Stimulated activated CD8-positive, alpha-beta memory T cell treated with anti-CD3 and anti-CD28 coated beads, Interleukin-2, amount 100 ng/mL, for 48 hours (primary cell): ENCODE results near the gene TDRD10.
"Not testable (repeated sequence)": the region's sequence is repeated elsewhere in the genome, so short reads cannot be mapped to it uniquely, and the experiment has no call there.

ENCODE experiments used
- DNase-seq, 2 donors: peaks; one replicate each; pipeline ENCODE4 v3.0.0-alpha.2; 2020; ENCODE audit warnings: low read depth in 2 of 2

Gene TDRD10

DNA sequence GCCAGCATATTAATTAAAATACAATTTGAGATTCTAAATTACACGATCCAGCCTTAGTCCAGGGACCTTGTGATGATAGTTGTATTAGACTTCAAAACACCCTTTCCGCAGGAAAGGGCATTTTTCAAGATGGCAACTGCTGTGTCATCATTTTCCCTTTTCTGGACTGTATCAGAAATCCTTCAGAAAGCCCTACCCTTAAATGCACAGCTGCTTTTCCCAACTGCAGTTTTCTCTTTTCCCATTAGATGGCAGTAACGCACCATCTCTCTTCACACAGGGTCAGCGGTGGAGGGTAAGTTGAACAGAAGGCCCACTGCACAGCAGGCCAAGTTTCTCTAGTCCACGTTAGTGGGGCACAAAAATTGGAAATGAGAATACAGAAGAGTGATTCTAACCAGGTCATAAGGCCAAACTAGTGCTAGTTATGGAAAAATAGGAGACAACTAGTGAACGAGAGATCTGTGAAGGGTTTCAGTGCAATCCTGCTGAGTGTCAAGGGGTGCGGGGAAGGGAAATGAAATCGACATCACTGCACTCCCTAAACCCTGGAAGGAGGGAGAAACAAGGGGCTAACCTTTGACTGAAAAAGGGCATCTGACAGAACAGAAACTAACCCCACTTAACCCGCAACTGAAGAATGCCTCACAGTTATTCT is 22.1 kb upstream of the TDRD10 start:
- DNase-seq = peak in 1 of 2 donors; percentile 33

DNA sequence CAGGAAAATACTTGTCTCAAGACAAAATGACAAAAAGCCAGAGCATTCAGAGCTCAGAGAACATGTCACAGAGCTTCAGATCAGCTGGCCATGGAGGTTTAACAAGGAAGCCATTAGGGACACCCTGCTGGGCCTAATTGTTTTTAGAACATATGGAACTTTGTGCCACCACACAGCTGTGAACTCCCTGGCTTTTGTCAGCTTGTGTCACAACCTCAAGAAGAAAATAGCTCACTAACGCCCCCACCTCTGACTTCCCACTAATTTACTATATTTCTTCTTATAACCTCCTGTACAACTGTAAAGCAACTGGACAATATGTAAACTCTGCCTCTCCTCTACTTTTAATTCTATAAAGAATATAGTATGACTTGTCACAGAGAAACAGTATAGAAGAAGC is 21.0 kb upstream of the TDRD10 start:
- DNase-seq = no peak

DNA sequence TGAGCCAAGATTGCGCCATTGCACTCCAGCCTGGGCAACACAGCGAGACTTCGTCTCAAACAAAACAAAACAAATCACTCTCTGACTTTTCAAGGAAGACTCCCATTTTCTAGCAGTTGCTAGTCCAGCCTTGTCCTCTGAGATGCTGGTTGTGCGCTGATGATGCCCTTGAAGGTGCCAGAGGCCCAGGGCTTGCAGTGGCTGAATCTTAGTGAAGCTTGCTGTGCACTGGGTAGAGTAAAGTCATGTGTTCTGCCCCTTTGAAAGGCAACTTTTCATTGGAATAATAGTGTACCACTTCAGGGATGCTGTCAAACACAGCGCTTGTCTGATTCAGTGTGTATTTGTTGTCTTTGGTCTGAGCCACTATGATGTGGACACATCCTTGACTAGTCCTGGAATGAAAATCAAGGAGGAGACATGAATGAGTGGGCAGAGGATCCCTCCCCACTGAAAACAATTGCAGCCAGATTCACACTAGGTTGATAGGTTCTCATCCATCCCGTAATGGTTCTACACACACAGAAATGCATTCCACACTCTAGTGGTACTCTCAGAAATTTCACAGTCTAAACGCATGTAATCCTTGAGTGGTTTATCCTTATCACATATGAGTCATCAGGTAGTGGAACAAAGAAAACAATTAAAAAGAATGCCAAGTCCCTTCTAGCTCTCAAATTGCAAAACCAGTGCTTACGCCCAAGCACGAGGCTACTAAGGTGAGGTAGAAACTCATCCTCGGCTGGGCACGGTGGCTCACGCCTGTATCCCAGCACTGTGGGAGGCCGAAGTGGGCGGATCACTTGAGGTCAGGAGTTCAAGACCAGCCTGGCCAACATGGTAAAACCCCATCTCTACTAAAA is 17.8 kb upstream of the TDRD10 start:
- DNase-seq = no peak

DNA sequence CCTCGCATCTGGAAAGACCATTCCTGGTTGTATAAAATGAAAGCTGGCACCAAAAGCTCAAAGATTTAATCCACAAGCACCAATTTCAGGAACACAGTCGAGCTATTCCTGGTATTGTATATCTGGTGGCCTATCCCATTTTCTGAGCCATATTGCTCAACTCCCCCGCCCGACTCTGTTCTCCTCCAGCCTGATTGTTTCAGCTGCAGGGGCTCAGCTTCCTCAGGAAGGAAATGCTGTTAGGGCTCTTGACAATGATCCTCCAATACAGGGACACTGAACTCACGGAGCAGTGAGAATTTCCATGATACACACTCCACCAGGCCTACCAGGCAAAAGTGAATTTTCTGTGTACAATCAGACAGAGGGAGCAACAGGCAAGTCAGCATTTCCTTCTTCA is 16.9 kb upstream of the TDRD10 start:
- no peak for DNase-seq

DNA sequence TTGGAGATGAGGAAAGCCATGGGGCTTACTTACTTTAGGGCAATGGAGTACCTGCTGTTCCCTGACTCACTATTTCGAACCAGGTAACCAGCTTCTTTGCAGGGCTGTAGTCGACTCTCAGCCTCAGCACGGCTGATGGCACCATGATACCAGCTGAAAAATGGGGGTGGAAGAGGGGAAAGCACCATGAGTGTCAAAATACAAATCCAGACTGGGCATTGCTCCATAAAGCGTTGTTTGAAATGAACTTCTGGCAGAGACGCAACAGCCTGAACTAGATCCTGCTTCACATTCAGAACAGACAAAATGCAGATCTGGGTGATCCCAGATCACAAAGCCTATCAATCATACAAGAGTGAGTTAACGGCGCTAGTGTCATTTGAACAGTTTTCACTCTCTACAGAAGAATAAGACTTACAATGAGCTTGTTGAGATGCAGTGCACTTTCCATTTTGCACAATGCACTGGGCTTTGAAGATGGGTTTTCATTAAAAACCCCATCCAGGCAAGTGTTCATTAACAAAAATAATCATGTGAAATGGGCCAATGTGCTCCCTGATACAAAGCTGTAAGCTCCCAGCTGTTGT is 16.0 kb upstream of the TDRD10 start:
- DNase-seq = no peak

DNA sequence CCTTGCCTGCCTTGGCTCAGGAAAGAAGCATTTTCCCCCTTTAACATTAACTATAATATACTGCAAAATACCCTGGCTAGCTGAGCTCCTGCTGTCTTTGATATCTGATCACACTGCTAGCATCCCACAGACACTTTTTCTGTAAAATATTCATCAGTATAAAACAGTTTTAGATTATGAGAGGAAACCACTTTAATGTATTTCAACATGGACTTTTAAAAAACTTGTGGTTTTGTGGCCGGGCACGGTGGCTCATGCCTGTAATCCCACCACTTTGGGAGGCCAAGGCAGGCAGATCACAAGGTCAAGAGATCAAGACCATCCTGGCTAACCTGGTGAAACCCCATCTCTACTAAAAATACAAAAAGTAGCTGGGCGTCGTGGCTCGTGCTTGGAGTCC is 15.3 kb upstream of the TDRD10 start:
- not testable (repeated sequence) for DNase-seq

DNA sequence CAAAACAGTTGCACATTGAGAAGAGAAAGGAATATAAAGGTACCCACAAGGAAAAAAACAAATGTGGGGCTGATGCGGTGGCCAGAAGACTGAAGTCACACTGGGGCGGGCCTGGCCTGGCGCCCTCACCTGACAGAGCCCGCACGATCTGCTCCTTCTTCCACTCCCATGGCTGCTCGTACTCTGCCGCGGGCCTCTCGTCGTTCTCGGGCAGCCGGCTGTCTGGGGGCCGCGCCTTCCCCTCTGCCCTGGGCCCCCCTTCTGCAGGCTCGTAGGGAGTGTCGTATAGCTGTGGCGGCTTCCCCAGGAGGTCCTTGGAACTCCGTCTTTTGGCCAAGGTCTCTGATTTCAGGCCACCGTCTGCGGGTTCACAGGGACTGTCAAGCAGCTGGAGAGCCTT is 13.1 kb upstream of the TDRD10 start:
- no peak for DNase-seq

DNA sequence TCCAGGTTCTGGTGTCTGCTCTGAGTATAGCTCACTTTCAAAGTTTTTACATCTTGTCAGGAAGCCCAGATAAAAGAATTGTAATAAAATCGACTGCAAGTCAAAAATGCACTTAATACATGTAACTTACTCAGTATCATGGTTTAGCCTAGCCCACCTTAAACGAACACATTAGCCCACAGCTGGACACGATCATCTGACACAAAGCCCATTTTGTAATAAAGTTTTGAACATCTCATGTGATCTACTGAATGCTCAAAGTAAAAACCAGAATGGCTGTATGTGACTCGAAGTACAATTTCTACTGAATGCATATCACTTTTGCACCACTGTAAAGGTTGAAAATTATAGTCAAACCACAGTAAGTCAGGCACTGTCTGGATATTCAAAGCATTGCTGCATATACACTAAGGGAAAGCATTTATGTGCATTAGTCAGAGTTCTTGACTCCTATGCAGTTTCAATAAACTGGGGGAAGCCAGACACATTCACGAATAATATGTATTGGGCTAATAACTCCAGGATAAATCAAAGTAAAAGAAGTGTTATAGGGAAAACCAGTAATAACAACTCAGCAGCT is 12.2 kb upstream of the TDRD10 start:
- DNase-seq = no peak

DNA sequence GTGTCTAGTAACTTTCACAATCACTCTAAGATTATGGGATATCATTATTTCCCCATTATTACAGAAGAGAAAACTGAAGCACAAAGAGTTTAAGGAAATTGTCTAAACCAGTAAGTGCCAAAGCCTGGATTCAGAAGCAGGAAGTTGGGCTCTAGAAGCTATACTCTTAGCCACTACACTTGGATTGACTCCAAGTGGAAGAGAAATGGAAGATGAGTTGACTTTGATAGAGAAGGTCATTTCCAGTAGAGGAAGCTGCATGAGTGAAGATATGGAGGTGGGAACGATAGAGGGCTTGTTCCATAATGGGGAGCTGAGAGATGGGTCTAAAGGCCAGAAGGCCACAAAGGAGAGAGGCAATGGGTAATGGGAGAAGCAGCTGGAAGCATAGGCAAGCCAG is 11.7 kb upstream of the TDRD10 start:
- DNase-seq = no peak

DNA sequence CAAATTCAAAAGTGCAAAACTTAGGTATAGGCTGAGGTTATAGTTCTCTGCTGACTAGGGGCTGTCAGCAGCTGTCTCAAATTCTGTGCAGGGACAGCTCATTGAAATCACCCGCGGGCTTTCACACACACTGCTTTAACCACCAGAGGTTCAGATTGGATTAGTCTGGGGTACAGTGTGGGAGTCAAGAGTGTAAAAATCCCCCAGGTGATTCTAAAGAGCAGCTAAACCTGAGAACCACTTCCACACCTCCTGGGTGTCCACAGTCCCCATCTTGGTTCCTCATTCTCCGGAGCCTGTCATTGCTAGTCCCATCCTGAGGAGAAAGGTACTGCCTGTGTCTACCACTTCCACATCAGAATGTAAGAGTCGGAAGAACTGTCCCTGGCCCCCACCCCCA is 9.9 kb upstream of the TDRD10 start:
- DNase-seq = no peak

DNA sequence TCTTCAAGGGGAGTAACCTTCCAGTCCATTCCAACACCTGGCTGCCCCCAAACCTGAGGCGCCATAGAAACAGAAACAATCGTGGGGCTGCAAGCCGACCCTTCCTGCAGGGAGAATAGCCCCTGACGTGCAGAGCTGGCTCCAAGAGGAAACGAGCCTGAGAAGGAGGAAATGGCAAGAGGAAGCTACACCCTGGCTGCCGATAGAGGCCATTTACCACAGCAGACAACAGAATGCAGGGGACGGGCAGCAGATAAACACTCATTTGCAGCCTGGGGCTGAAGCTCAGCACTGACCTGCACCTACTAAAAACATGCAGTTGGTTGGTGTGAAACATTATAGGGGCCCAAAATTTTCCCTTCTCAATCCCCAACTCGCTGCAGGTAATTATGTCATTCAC is 8.7 kb upstream of the TDRD10 start:
- no peak for DNase-seq

DNA sequence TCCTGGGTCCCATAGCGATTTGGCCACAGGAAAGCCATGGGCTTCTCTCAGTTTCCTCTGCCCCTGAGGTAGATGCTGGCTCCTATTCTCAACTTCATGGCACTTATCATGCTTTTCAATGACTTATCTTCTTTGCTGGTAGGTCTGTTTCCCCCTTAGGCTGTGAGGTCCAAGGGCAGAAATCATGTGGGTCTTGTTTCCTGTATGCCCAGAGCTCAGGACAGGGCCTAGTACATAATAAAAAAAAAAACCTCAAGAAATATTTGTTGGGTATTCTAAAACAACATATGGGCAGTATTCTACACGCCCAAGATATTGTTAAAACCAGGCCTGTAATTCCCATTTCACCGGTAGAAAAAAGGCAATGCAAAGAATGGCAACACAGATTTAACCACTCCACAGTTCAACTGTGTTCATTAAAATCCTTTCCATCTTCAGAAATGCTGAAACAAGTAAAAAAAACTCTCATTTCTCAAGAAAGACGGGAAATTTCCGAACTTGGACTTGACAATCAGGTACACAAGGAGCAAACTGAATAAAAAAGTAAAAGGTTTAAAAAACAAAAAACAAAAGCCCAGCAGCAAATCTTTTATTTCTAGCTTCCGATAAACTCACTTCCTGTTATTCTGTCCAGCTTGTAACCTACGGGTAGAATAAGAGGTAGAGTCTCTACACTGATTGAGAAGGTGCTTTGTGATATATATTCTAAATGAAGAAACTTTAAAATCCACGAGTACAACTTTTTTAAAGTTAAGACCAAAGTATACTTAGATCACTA is 6.3 kb upstream of the TDRD10 start:
- no peak for DNase-seq

DNA sequence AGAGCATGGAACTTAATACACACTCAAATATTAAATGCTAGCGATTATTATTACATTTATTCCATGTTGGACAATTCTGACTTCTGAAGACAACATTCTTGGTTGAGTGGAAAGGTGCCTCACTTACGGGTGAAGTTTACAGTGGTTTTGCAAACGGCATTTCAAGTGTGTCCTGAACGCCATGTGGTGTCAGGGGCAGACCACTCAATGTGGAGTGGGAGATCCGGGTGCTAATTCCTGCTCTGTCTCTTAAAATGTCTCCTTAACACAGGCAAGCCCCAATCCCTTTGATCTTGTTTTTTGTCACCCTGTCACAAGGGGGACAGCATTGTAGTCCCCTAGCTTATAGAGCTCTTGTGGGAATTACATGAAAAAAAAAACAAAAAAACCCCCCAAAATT is 5.6 kb upstream of the TDRD10 start:
- no peak for DNase-seq

DNA sequence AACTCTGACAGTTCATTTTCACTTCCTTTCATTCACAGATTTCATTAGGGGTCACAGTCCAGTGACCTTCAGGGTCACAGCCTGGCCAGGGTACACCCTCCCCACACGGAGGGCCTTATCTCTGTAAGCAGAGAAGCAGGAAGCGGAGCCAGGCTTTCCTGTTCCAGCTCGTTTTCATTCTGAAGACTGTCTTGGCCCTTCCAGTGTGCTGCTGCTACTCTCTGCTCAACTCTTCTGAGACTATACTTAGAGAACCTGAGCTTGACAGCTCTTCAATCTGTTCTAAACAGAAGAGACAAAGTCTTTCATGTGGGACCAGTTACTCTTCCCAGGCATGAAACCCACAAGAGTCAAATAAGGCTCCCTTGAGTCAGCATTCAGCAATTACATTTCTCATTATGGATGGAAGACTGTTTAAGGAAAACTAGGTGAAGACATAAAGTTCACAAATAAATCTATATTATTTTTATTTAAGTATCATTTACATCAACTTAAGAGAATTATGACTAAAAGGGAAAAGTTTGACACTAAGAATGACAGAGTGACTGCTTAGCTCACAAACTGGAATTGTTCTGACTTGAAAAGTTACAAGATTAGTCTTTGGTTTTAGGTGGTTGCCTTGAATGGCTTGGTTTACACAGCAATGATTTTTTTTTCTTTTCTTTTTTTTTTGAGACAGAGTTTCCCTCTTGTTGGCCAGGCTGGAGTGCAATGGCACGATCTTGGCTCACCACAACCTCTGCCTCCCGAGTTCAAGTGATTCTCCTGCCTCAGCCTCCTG is 4.8 kb upstream of the TDRD10 start:
- DNase-seq = no peak

DNA sequence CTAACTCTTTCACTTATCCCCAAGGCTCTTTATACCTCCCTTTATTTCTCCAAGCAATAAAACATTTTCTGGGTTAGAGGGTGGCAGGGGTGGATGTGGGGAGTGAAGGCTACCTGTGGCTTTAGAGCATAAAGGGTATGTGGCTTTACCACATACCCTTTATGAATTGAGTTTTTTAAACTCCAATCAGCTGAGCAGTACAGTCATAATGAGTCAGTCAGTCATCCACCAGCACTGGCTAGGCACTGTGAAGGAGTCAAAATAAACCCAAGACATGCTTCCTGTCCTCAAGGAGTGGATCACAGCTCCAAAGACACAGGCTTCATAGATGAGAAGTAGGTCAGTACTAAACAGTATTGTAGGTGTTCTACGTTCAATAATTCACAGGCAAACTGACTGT is 2.6 kb upstream of the TDRD10 start:
- no peak for DNase-seq

DNA sequence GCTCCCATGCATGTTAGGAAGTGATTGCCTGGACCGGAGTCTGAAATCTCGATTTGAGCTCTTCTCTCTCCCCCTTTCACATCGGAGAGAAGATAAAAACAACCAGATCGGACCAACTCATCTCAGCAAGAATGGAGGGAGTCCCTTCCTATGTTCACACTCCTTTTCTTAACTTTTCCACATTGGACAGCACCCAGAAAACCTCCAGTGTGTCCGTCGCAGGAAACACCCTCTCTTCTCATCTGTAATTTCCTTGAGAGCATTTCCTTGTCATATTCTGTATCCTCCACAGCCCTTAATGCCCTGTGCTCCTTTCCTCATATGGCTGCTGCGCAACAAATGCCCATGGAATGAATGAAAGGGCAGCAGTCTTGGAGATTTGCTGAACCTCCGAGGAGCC is 1.5 kb upstream of the TDRD10 start:
- DNase-seq = no peak

DNA sequence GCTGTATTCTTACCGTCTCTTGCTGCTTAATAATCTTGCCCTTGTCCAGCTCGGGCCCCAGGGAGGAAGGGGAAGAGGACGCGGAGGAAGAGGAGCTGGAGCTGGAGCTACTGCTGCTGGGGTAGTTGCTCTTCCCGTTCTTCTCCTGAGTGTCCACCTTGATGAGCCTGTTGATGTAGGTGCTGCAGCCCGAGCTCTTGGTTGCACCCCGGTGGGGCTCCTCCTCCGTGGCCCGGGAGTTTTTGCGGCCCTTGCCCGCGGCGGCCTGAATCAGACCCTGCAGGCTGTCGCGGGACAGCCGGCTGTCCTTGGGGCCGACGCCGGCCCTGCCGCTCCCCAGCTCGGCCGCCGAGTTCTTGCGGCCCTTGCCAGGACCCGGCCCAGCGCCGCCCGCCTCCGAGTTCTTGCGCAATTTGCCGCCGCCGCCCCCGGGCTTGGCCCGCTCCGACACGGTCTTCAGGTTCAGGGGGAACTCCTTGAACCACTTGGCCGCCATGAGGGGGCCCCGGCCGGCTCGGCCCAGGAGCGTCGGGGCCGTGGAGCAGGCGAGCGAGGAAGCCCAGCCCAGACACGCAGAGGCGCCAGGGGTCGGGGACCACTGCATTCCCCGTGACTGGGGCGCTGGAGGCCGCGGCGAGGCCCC is 475 bp upstream of the TDRD10 start:
- no peak for DNase-seq

DNA sequence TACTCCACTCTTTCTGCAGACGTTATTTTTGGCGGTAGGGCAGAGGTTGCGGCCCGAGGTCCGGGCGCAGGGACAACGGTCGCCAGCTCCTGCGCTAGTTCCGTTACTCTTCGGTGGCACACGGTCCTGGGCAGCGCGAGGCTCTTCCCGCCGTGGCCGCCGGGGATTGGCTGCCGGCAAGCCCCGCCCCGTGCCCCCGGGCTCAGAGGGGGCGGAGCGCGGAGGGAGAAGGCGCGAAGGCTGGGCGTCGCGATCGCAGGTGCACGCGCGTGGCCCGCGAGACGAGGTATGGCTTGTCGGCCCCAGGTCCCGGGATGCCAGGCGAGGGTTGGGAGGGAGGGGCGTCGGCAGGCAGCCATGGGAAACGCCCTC is 711 bp downstream of the TDRD10 start:
- no peak for DNase-seq

DNA sequence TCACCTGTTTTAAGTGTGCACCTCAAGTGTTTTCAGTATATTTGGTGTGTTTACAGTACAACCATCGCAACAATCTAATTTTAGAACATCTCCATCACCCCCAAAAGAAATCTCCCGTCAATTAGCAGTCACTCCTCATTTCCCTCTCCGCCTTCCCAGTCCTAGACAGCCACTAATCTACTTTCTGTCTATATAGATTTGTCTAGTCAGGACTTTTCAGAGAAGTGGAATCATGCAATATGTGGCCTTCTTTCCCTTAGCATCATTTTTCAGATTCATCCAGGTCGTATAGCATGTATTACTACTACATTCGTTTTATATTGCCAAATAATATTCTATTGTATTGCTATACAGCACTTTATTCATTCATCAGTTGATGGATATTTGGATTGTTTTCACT is 1.9 kb downstream of the TDRD10 start:
- DNase-seq = no peak

DNA sequence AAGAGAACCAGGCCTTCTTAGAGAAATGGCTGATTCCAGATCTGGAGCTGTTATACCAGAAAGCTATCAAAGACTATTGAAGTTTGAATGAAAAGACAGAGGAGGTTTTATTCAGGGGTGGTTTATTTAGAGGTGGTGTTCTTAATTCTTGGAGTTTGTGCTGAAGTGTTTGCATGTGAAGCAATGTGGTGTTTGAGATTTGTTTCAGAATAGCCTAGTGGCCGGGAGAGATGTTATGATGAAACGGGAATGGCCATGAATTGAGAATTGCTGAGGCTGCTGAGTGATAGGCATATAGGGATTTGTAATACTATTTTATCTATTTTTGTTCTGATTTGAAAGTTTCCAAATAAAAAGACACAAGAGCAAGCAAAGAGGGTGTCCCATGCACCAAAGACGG is 10.7 kb downstream of the TDRD10 start:
- no peak for DNase-seq

DNA sequence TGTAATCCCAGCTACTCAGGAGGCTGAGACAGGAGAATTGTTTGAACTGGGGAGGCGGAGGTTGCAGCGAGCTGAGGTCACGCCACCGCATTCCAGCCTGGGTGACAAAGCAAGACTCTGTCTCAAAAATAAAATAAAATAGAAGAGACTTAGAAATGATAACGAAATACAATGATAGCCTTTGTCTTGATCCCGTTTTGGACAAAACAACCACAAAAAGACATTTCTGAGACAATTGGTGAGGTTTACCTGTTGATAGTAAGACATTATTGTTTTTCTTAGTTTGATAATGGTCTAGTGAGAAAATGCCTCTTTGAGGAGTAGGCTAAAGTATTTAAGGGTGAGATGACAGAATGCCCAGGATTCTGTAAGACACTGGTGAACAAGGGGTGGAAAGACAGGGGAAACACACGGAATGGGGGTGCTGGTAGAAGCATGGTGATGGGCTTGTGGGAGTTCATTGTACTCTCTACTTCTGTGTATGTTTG is 12.1 kb downstream of the TDRD10 start:
- no peak for DNase-seq
